AG10803 (cell line): ENCODE results near the gene ISCA2.
A peak's percentile ranks its signal among the peaks of the same experiment; 100 is the strongest.

ENCODE experiments used
- DNase-seq: peaks from one replicate; pipeline ENCODE4 v3.0.0; 2010; ENCODE audit warnings: low read depth
- H3K4me3 ChIP-seq: 2 replicates; pipeline ENCODE4 v1.5.1; 2011; ENCODE audit warnings: mild to moderate bottlenecking, low read length, control low read depth
- CTCF ChIP-seq: conservative IDR thresholded peaks from 2 replicates; pipeline ENCODE4 v1.5.1; 2011; ENCODE audit warnings: mild to moderate bottlenecking, low read length, control low read depth, inconsistent platforms

ISCA2 gene

GRCh38 chr14:74514471-74514941, 20.9 kb downstream of the ISCA2 start:
- DNase-seq = peak; percentile 66
- no peak overlapping the region for H3K4me3 ChIP-seq
- no peak for TF ChIP-seq CTCF

GRCh38 chr14:74515891-74516412, 22.4 kb downstream of the ISCA2 start:
- no peak for TF ChIP-seq CTCF
- no peak for DNase-seq
- no peak overlapping the region for H3K4me3 ChIP-seq

DNA sequence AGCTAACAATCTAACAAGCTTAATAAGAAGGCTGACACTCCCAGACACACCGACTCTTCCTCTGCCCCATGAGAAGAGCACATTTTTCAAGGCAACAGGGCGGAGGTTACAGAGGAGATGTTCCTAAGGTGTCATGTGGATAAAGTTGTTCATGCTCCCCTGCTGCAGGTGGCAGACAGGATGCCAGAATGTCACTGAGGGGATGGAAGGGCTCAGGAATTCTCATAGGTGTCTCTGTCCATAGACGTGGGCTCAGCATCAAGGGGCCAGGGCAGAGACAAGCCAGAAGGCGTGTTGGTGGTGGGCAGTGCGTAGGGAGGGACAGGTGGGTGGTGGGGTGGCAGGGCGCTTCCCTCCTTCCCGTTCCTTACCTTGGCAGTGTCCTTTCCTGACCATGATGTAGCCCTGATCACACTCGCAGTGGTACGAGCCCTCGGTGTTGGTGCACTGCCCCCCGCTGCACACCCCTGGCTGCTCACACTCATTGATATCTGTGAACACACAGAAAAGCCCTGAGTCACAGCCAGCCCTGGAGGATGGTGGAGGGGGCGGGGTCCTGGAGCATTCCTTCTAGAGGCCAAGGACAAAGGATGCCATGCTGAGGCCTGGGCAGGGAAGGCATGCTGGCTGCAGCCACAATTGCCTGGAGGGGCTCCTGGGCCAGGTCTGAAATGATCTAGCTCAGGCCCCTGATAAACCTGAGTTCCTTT, 23.0 kb downstream of the ISCA2 start:
- H3K4me3 ChIP-seq = no peak overlapping the region
- TF ChIP-seq CTCF = no peak
- peak; percentile 26 for DNase-seq

- no peak for DNase-seq
- no peak for TF ChIP-seq CTCF
- no peak overlapping the region for H3K4me3 ChIP-seq
Measured at GRCh38 chr14:74517731-74518130, 24.2 kb downstream of the ISCA2 start.

GRCh38 chr14:74518221-74518620, 24.7 kb downstream of the ISCA2 start:
- no peak for TF ChIP-seq CTCF
- DNase-seq = no peak
- no peak overlapping the region for H3K4me3 ChIP-seq

- H3K4me3 ChIP-seq = no peak overlapping the region
- TF ChIP-seq CTCF = no peak
- no peak for DNase-seq
Measured at GRCh38 chr14:74519316-74520074, 25.9 kb downstream of the ISCA2 start.
